Neuronal stem cell (in vitro differentiated cells): Measurements from ENCODE around the gene RAP2A.

Source experiments
- DNase-seq: peaks from one replicate; pipeline ENCODE4 v3.0.0-alpha.2; 2013; ENCODE audit warnings: low spot score
- H2AFZ ChIP-seq: one replicate; pipeline ENCODE4 v1.6.1; 2013; ENCODE audit warnings: mild to moderate bottlenecking, low read length, inconsistent platforms
- H2AK5ac ChIP-seq: 2 replicates; pipeline ENCODE4 v1.6.1; 2013; ENCODE audit warnings: low read depth, mild to moderate bottlenecking, inconsistent platforms, low read length, moderate library complexity, mixed read lengths
- H2BK120ac ChIP-seq: 2 replicates; pipeline ENCODE4 v1.6.1; 2013; ENCODE audit warnings: low read depth, mild to moderate bottlenecking, inconsistent platforms, low read length, moderate library complexity, mixed read lengths
- H2BK12ac ChIP-seq: one replicate; pipeline ENCODE4 v1.6.1; 2013; ENCODE audit warnings: low read length, inconsistent platforms
- H2BK15ac ChIP-seq: 2 replicates; pipeline ENCODE4 v1.6.1; 2013; ENCODE audit warnings: mild to moderate bottlenecking, low read length, inconsistent platforms, mixed read lengths
- H2BK5ac ChIP-seq: one replicate; pipeline ENCODE4 v1.6.1; 2013; ENCODE audit warnings: inconsistent platforms, mild to moderate bottlenecking, low read length, moderate library complexity
- H3K14ac ChIP-seq: one replicate; pipeline ENCODE4 v1.6.1; 2013; ENCODE audit warnings: low read length, inconsistent platforms
- H3K18ac ChIP-seq: 2 replicates; pipeline ENCODE4 v1.6.1; 2013; ENCODE audit warnings: low read length, inconsistent platforms
- H3K23ac ChIP-seq: 2 replicates; pipeline ENCODE4 v1.6.1; 2013; ENCODE audit warnings: low read depth, mild to moderate bottlenecking, mixed read lengths, low read length, inconsistent platforms; ENCODE audit not compliant: poor library complexity
- H3K27ac ChIP-seq: replicated peaks from 3 replicates; pipeline ENCODE4 v1.5.1; 2013; ENCODE audit warnings: low read length, inconsistent platforms
- H3K27me3 ChIP-seq, 3 experiments: 2 replicates each; pipeline ENCODE4 v1.6.1; 2013; ENCODE audit warnings: low read length in 3 of 3, mild to moderate bottlenecking in 2 of 3, inconsistent platforms in 1 of 3, low read depth in 1 of 3, mixed read lengths in 1 of 3, moderate library complexity in 1 of 3; ENCODE audit not compliant: control insufficient read depth in 3 of 3, insufficient read depth in 3 of 3
- H3K36me3 ChIP-seq, 2 donors: replicated peaks in 1 of 2; 2 replicates each; pipeline ENCODE4 v1.6.1; 2013; ENCODE audit warnings: low read length in 2 of 2; ENCODE audit not compliant: control insufficient read depth in 2 of 2, insufficient read depth in 2 of 2
- H3K4ac ChIP-seq: 2 replicates; pipeline ENCODE4 v1.6.1; 2013; ENCODE audit warnings: inconsistent platforms, mild to moderate bottlenecking, low read length, moderate library complexity
- H3K4me1 ChIP-seq, 2 donors: 1 replicate in 1 of 2; 2 replicates in 1 of 2; pipeline ENCODE4 v1.6.1; 2013; ENCODE audit warnings: low read length in 2 of 2, low read depth in 1 of 2; ENCODE audit not compliant: control insufficient read depth in 2 of 2, insufficient read depth in 1 of 2
- H3K4me2 ChIP-seq: one replicate; pipeline ENCODE4 v1.6.1; 2013; ENCODE audit warnings: mild to moderate bottlenecking, low read length, inconsistent platforms; ENCODE audit not compliant: insufficient read depth, poor library complexity, severe bottlenecking
- H3K4me3 ChIP-seq, 2 donors: 2 replicates each; pipeline ENCODE4 v1.5.1; 2013; ENCODE audit warnings: low read length in 2 of 2, mild to moderate bottlenecking in 2 of 2, inconsistent platforms in 1 of 2, moderate library complexity in 1 of 2
- H3K79me1 ChIP-seq: one replicate; pipeline ENCODE4 v1.6.1; 2013; ENCODE audit warnings: low read depth, mild to moderate bottlenecking, inconsistent platforms, low read length, moderate library complexity
- H3K9ac ChIP-seq: one replicate; pipeline ENCODE4 v1.6.1; 2013; ENCODE audit warnings: mild to moderate bottlenecking, low read depth, low read length, inconsistent platforms; ENCODE audit not compliant: poor library complexity
- H3K9me3 ChIP-seq, 2 donors: replicated peaks in 1 of 2; 2 replicates each; pipeline versions ENCODE3 to v1.6.1; 2013; ENCODE audit warnings: low read length in 2 of 2, mild to moderate bottlenecking in 2 of 2, inconsistent platforms in 1 of 2, low read depth in 1 of 2, mixed read lengths in 1 of 2, moderate library complexity in 1 of 2; ENCODE audit not compliant: control insufficient read depth in 2 of 2, insufficient read depth in 1 of 2
- H4K8ac ChIP-seq: one replicate; pipeline ENCODE4 v1.6.1; 2013; ENCODE audit warnings: low read depth, mild to moderate bottlenecking, inconsistent platforms, low read length, moderate library complexity
- H4K91ac ChIP-seq: one replicate; pipeline ENCODE4 v1.6.1; 2013; ENCODE audit warnings: low read length, low read depth, mild to moderate bottlenecking, inconsistent platforms; ENCODE audit not compliant: poor library complexity
- WGBS, 2 donors: extraction: QIAGEN DNeasy Blood & Tissue Kit; methylation state at CpG; one replicate each; pipeline ENCODE4 v1.1.7; 2013; ENCODE audit warnings: missing lambda C conversion rate in 2 of 2, mixed read lengths in 1 of 2; ENCODE audit not compliant: insufficient read length in 2 of 2, insufficient replicate concordance in 1 of 2; ENCODE audit errors: extremely low coverage in 2 of 2; 5-methylcytosine and 5-hydroxymethylcytosine counted together

Gene RAP2A

DNA sequence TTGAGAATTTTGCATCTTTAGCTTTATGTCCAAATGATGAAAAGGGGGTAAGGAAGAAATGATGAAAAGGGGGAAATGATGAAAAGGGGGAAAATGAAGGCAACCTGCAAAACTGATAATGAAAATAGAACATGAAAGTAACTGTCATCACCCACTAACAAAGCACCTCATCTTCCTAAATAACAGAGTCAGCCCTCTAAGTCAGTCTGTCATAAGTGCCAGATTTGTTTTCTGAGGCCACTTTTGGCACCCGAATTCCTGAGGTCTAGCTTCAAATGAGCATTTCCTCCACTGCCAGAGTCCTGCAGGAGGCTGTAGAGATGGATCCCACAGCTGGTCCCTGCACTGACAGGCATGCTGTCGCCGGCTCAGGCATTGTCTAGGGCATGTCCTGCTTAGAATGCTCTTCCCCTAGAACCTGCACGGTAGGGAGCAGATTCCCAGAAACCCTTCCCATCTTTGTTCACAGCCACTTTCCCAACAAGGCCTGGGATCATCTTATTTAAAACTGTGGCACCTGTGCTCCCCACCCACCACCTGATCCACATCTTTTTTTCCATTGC, 25.3 kb downstream of the RAP2A start:
- no peak overlapping the region for H3K9ac ChIP-seq
- no peak overlapping the region for H3K4me2 ChIP-seq
- DNase-seq, result no peak
- H4K91ac ChIP-seq, result no peak overlapping the region
- H3K9me3 ChIP-seq, result peaks cover 3 to 6% of the 10 kb centered on the region in 2 donors
- no peak overlapping the region for H3K14ac ChIP-seq
- no CpG with 5 or more reads among the region's 4 CpGs for WGBS, 2 donors
- no peak overlapping the region for H3K27ac ChIP-seq
- peaks cover 0 to 6% of the 10 kb centered on the region in 2 donors for H3K4me1 ChIP-seq
- H3K23ac ChIP-seq, result peak overlapping the region; percentile 27
- no peak overlapping the region for H2BK5ac ChIP-seq
- H3K18ac ChIP-seq, result no peak overlapping the region
- no peaks in the 10 kb centered on the region for H3K79me1 ChIP-seq
- H3K36me3 ChIP-seq, result peaks cover 3 to 15% of the 10 kb centered on the region in 2 donors
- H2AK5ac ChIP-seq, result no peak overlapping the region
- H2AFZ ChIP-seq, result no peak overlapping the region
- no peaks in the 10 kb centered on the region for H3K27me3 ChIP-seq
- H2BK15ac ChIP-seq, result no peak overlapping the region
- H3K4me3 ChIP-seq, result no peak overlapping the region
- no peak overlapping the region for H4K8ac ChIP-seq
- no peak overlapping the region for H3K4ac ChIP-seq
- no peak overlapping the region for H2BK120ac ChIP-seq
- H2BK12ac ChIP-seq, result no peak overlapping the region

DNA sequence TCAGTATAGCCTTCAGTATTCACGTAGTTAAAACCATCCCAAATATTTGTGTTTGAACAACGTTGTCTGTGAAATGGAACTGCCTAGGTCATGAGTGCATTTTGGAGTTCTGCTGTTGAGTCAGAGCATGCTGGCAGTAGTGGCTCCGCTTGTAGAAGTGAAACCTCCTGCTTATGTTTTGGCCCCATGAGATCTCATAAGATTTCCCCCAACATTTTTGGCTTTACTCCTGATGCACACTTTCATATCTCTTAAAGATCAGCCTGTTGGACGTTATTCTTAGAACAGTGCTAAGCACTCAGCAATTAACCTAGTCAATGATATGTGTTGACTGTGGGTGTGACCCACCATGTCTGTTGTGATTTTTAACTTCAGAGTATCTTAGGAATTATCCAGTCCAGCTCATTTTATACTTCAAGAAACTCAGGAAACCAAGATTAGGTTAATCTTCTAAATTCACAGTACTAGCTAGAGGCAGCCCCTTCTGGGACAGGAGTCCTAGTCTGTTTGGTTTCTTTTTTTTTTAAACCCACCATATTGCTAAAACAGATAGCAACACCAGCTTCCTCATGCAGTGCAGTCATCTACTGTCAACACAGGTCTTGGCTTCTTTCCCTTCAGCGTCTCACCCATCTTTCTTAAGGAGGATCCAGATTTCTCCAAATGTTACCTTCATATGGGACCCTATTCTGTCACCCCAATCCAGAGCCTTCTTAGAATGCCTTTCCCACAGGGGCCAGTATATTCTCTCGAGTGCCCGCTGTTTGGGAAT, 26.2 kb downstream of the RAP2A start:
- peaks cover 0 to 3% of the 10 kb centered on the region in 2 donors for H3K9me3 ChIP-seq
- H2BK15ac ChIP-seq, result no peak overlapping the region
- no peaks in the 10 kb centered on the region for H3K27me3 ChIP-seq
- H3K4me3 ChIP-seq, result no peak overlapping the region
- no peak for DNase-seq
- no peak overlapping the region for H2AFZ ChIP-seq
- no peak overlapping the region for H2BK5ac ChIP-seq
- H3K14ac ChIP-seq, result no peak overlapping the region
- H3K18ac ChIP-seq, result no peak overlapping the region
- no peak overlapping the region for H3K4ac ChIP-seq
- H3K27ac ChIP-seq, result no peak overlapping the region
- H2AK5ac ChIP-seq, result no peak overlapping the region
- H3K23ac ChIP-seq, result no peak overlapping the region
- peaks cover 7 to 23% of the 10 kb centered on the region in 2 donors for H3K36me3 ChIP-seq
- H3K79me1 ChIP-seq, result peaks cover 1% of the 10 kb centered on the region
- H4K8ac ChIP-seq, result no peak overlapping the region
- H3K4me1 ChIP-seq, result peaks cover 0 to 6% of the 10 kb centered on the region in 2 donors
- H3K9ac ChIP-seq, result no peak overlapping the region
- no peak overlapping the region for H3K4me2 ChIP-seq
- no peak overlapping the region for H2BK120ac ChIP-seq
- no CpG with 5 or more reads among the region's 7 CpGs for WGBS, 2 donors
- no peak overlapping the region for H2BK12ac ChIP-seq
- H4K91ac ChIP-seq, result no peak overlapping the region

DNA sequence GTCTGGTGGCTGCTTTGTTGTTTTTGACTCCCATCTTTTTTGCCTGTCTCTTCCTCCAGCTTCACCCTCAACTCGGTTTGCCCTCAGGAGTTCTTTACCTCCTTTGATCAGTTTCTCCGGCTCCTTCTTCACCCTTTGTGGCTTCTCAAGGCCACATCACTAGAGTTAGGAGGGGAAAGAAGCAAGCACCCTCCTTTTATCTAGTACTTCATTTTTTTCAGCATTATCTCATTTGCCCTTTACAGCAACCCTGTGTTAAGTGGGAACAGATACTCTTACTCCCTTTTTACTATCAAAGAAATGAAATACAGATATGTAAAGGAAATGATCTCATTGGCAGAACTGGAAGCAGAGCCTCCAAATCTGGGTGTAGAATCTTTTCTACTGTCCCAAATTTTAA, 26.9 kb downstream of the RAP2A start:
- Histone ChIP-seq H4K8ac (no peak overlapping the region), H2BK5ac (no peak overlapping the region), H3K14ac (no peak overlapping the region), H3K4ac (no peak overlapping the region), H3K79me1 (peaks cover 1% of the 10 kb centered on the region), H3K27me3 (no peaks in the 10 kb centered on the region), H3K18ac (no peak overlapping the region), H3K27ac (no peak overlapping the region), H3K23ac (no peak overlapping the region), H2BK15ac (no peak overlapping the region), H3K9ac (no peak overlapping the region), H2AK5ac (no peak overlapping the region), H2BK120ac (no peak overlapping the region), H3K9me3 (peaks cover 0 to 3% of the 10 kb centered on the region in 2 donors), H4K91ac (no peak overlapping the region), H3K36me3 (peaks cover 7 to 29% of the 10 kb centered on the region in 2 donors), H2AFZ (no peak overlapping the region), H3K4me2 (no peak overlapping the region), H3K4me1 (peaks cover 0 to 4% of the 10 kb centered on the region in 2 donors), H3K4me3 (no peak overlapping the region), H2BK12ac (no peak overlapping the region)
- no peak for DNase-seq
- WGBS, 2 donors, result no CpG with 5 or more reads among the region's 2 CpGs

DNA sequence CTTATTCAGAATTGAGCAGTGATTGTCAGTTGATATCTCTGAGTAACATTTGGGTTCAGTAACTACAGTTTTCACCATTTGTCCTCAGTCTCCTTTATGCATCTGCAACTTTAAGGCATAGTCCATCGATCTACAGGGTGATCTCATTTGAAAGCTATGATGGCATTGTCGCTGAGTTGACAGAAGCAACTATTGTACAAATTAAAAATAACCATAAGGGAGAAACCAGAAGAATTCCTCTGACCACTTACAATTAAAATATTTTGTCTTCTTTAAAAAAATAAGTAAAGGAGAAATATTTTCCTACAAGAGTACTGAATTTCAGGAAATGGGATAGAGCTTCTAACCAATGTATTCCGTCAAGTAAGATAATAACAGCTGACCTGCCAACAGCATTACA, 30.6 kb downstream of the RAP2A start:
- H2BK12ac ChIP-seq, result no peak overlapping the region
- H2BK5ac ChIP-seq, result no peak overlapping the region
- H3K18ac ChIP-seq, result no peak overlapping the region
- H3K4me2 ChIP-seq, result no peak overlapping the region
- no CpG with 5 or more reads among the region's 3 CpGs for WGBS, 2 donors
- no peak overlapping the region for H3K4me3 ChIP-seq
- no peak overlapping the region for H2BK15ac ChIP-seq
- no peaks in the 10 kb centered on the region for H3K9me3 ChIP-seq
- DNase-seq, result no peak
- H4K8ac ChIP-seq, result no peak overlapping the region
- no peaks in the 10 kb centered on the region for H3K27me3 ChIP-seq
- H3K4ac ChIP-seq, result no peak overlapping the region
- no peaks in the 10 kb centered on the region for H3K4me1 ChIP-seq
- no peak overlapping the region for H3K14ac ChIP-seq
- no peak overlapping the region for H3K27ac ChIP-seq
- no peak overlapping the region for H2AK5ac ChIP-seq
- no peak overlapping the region for H4K91ac ChIP-seq
- H3K23ac ChIP-seq, result no peak overlapping the region
- H3K79me1 ChIP-seq, result peaks cover 1% of the 10 kb centered on the region
- no peak overlapping the region for H2BK120ac ChIP-seq
- H3K36me3 ChIP-seq, result peaks cover 7 to 35% of the 10 kb centered on the region in 2 donors
- H2AFZ ChIP-seq, result no peak overlapping the region
- no peak overlapping the region for H3K9ac ChIP-seq
